Prostate gland (tissue), 2 donors: Measurements from ENCODE around the gene ASB9.

Source experiments
- POLR2A ChIP-seq: fragments of 450-650 bp; IDR thresholded peaks from one replicate; pipeline ENCODE4 v1.6.1; 2016; ENCODE audit warnings: antibody characterized with exemption, mild to moderate bottlenecking
- POLR2AphosphoS5 ChIP-seq: sonication (generic); formaldehyde crosslinking; IDR thresholded peaks from one replicate; pipeline ENCODE4 v1.6.1; 2017; ENCODE audit warnings: antibody characterized with exemption
- TF ChIP-seq, protein P1 (sequence below), 4 experiments: fragments of 200-600 bp in 2 of 4; fragments of 450-650 bp in 2 of 4; sonication (generic) in 2 of 4; IDR thresholded peaks; 1 replicate in 3 of 4; 2 replicates in 1 of 4; pipeline ENCODE4 v1.5.1; 2016 to 2019; ENCODE audit warnings: antibody characterized with exemption in 4 of 4, mild to moderate bottlenecking in 2 of 4, moderate library complexity in 2 of 4

DNA sequence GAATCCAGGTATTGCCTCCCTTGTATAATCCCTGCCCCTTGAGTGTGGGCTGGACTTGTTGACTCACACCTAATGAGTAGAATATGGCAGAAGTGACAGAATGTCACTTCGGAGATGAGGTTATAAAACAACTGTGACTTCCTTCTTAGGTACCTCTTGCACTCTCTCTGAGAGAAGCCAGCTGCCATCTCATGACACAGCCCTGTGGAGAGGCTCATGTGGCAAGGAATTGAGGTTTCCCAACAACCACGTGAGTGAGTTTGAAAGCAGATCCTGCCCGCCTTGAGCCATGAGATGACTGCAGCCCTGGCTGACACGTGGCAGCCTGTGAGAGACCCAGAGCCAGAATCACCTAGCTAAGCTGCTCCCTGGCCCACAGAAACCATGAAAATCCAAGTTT lies 32.0 kb upstream of the ASB9 start:
- TF ChIP-seq, protein P1, sequence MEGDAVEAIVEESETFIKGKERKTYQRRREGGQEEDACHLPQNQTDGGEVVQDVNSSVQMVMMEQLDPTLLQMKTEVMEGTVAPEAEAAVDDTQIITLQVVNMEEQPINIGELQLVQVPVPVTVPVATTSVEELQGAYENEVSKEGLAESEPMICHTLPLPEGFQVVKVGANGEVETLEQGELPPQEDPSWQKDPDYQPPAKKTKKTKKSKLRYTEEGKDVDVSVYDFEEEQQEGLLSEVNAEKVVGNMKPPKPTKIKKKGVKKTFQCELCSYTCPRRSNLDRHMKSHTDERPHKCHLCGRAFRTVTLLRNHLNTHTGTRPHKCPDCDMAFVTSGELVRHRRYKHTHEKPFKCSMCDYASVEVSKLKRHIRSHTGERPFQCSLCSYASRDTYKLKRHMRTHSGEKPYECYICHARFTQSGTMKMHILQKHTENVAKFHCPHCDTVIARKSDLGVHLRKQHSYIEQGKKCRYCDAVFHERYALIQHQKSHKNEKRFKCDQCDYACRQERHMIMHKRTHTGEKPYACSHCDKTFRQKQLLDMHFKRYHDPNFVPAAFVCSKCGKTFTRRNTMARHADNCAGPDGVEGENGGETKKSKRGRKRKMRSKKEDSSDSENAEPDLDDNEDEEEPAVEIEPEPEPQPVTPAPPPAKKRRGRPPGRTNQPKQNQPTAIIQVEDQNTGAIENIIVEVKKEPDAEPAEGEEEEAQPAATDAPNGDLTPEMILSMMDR (IDR thresholded peaks at IDR 0.05), result no peak
- TF ChIP-seq POLR2A (no peak), POLR2AphosphoS5 (no peak)
